PFSK-1 (cell line): ENCODE results near the gene NDST1.

ENCODE experiments used
- POLR2AphosphoS5 ChIP-seq: IDR thresholded peaks from 2 replicates; pipeline ENCODE4 v1.6.1; 2012; ENCODE audit warnings: low read depth, mild to moderate bottlenecking, control low read depth, low read length, moderate library complexity
- SIN3A ChIP-seq: IDR thresholded peaks from 2 replicates; pipeline ENCODE4 v1.6.1; 2012; ENCODE audit warnings: mild to moderate bottlenecking, low read length, moderate library complexity, borderline replicate concordance; ENCODE audit not compliant: insufficient read depth
- TAF1 ChIP-seq: IDR thresholded peaks from 2 replicates; pipeline ENCODE4 v1.6.1; 2012; ENCODE audit warnings: low read length, control low read depth, borderline replicate concordance; ENCODE audit not compliant: insufficient read depth

DNA sequence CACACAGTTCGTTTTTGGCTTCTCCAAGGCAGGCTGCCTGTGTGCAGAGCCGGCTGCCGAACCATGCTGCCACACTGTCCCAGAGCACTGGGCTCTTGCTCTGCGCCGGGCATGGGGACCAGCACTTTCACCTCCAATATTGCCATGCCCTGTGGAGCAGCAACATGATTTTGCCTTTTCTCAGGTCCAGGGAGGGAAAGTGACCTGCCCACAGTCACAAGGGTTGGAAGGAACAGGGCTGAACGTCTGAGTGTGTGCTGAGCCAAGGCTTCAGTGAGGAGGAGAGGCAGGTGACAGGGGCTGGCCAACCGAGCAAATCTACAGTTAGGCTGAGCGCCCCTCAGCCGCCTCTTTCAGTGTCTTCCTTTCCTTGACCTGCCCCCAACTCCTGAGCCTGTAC is 98.5 kb downstream of the NDST1 start:
- TF ChIP-seq POLR2AphosphoS5 (no peak), TAF1 (no peak), SIN3A (no peak)
